ENCODE measurements around the gene SPTSSA.
"Not testable (repeated sequence)": the region's sequence is repeated elsewhere in the genome, so short reads cannot be mapped to it uniquely, and the experiment has no call there.

SPTSSA gene

GRCh38 chr14:34484726-34485125 lies 22.7 kb upstream of the SPTSSA start:
- TF ChIP-seq CTCF (IDR thresholded peaks at IDR 0.05; ENCODE audit: low read length, missing control alignments): no peak
- no peak for DNase-seq (ENCODE audit: low read depth)
- no peak overlapping the region for H3K4me3 ChIP-seq (replicated peaks; ENCODE audit: low read depth, low read length)

- H3K4me3 ChIP-seq (replicated peaks; ENCODE audit: low read depth, low read length): no peak overlapping the region
- TF ChIP-seq CTCF (IDR thresholded peaks at IDR 0.05; ENCODE audit: low read length, missing control alignments): no peak
- no peak for DNase-seq (ENCODE audit: low read depth)
Measured at GRCh38 chr14:34482463-34482862, 20.4 kb upstream of the SPTSSA start.

- no peak for TF ChIP-seq CTCF (IDR thresholded peaks at IDR 0.05; ENCODE audit: low read length, missing control alignments)
- H3K4me3 ChIP-seq (replicated peaks; ENCODE audit: low read depth, low read length): no peak overlapping the region
- DNase-seq (ENCODE audit: low read depth): no peak
Measured at GRCh38 chr14:34479694-34480093, 17.7 kb upstream of the SPTSSA start.

- TF ChIP-seq CTCF (IDR thresholded peaks at IDR 0.05; ENCODE audit: low read length, missing control alignments): no peak
- DNase-seq (ENCODE audit: low read depth): no peak
Measured at GRCh38 chr14:34478261-34478660, 16.2 kb upstream of the SPTSSA start.

GRCh38 chr14:34476036-34476435 lies 14.0 kb upstream of the SPTSSA start:
- not testable (repeated sequence) for DNase-seq (ENCODE audit: low read depth); H3K4me3 ChIP-seq (replicated peaks; ENCODE audit: low read depth, low read length)

More at GRCh38 chr14:34478261-34478660, 16.2 kb upstream of the SPTSSA start:
- no peak overlapping the region for H3K4me3 ChIP-seq (replicated peaks; ENCODE audit: low read depth, low read length)

GRCh38 chr14:34475163-34475562 lies 13.1 kb upstream of the SPTSSA start:
- no peak for DNase-seq (ENCODE audit: low read depth)
- no peak overlapping the region for H3K4me3 ChIP-seq (replicated peaks; ENCODE audit: low read depth, low read length)
- TF ChIP-seq CTCF (IDR thresholded peaks at IDR 0.05; ENCODE audit: low read length, missing control alignments): no peak

GRCh38 chr14:34474187-34474679 lies 12.2 kb upstream of the SPTSSA start:
- H3K4me3 ChIP-seq (replicated peaks; ENCODE audit: low read depth, low read length): no peak overlapping the region
- no peak for DNase-seq (ENCODE audit: low read depth)
- no peak for TF ChIP-seq CTCF (IDR thresholded peaks at IDR 0.05; ENCODE audit: low read length, missing control alignments)

All from fibroblast of pulmonary artery (primary cell).